ENCODE measurements around the gene DCP1A. TPM values are rescaled to one million over a fixed set of nuclear protein-coding genes. Genes with fewer than 3 reads are reported as not detected.

DCP1A gene
- total and polyA plus RNA-seq, 2 of the 13 experiments (the other 11 are each of a cell fraction or from before 2014, with no cell fraction given), result 14.2 to 41.2 TPM

DNA sequence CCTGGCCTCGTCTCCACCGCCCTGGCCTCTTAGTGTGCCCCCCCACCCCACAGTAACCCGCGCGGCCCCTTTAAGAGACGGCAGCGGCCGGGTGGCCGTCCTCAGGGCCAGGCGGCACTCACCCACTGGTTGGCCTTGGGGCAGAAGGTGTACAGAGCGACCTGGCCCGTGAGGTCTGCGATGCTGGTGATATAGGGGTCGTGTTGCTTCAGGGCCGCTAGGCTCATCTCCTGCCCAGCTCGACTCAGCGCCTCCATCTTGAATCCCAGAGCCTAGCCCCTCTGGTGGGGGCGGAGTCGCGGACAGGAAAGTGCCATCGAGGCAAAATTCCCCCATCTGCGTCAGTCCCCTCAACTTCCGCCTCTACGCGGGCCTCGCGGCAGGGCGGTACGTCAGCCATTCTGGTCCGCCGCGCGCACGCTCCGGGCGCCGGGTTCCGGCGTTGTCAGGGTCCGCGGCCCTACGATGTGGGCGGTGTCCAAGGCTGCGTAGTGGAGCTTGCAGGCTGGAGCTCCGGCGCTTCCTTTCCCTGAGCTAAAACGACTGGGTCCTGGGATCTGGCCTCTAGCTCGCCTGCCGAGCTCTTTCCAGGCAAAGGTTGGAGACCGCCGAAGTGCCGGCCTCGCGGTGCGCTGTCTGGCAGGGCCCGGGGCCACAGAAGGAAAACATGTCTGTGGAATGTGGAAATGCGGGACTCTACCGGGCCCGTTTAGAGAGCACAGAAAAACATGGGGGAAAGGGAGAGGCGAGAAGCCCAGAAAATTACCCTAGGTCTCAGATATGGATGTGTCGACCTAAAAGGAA is at the start of gene DCP1A (continued):
- TF ChIP-seq ZNF639 (CRISPR knock-in tag; conservative IDR thresholded peaks at IDR 0.05) (peak; percentile 99), ZFP90 (CRISPR knock-in tag; IDR thresholded peaks at IDR 0.05; ENCODE audit: borderline replicate concordance) (peak; percentile 98), AFF4 (CRISPR knock-in tag; IDR thresholded peaks at IDR 0.05) (peak; percentile 57; the same call in 1 of the 2 replicates), ZNF670 (CRISPR knock-in tag; IDR thresholded peaks at IDR 0.05; ENCODE audit: borderline replicate concordance) (peak; percentile 95), TOPORS (CRISPR knock-in tag; IDR thresholded peaks at IDR 0.05) (peak; percentile 99), DMTF1 (CRISPR knock-in tag; IDR thresholded peaks at IDR 0.05) (no peak; the same call in none of the 2 replicates), TEAD3 (CRISPR knock-in tag; optimal IDR thresholded peaks at IDR 0.05; ENCODE audit: borderline replicate concordance) (peak; percentile 94), CBFB (CRISPR knock-in tag; IDR thresholded peaks at IDR 0.05) (peak; percentile 97), NR2F1 (CRISPR knock-in tag; IDR thresholded peaks at IDR 0.05) (no peak), CEBPG (CRISPR knock-in tag; IDR thresholded peaks at IDR 0.05) (0 out of 2 replicates have a peak, but pooled peaks have one; percentile 34), RXRB (CRISPR knock-in tag; IDR thresholded peaks at IDR 0.05; ENCODE audit: borderline replicate concordance) (peak; percentile 94), STAG1 (CRISPR knock-in tag; IDR thresholded peaks at IDR 0.05) (no peak), ZNF777 (CRISPR knock-in tag; IDR thresholded peaks at IDR 0.05) (peak; percentile 86), PCBP2 (optimal IDR thresholded peaks at IDR 0.05; ENCODE audit: low read depth, low read length, poor library complexity, severe bottlenecking) (no peak), ZBTB38 (CRISPR knock-in tag; IDR thresholded peaks at IDR 0.05) (peak; percentile 94), ZNF501 (CRISPR knock-in tag; IDR thresholded peaks at IDR 0.05) (peak; percentile 100), GTF2F1 (IDR thresholded peaks at IDR 0.05; ENCODE audit: low read length) (0 out of 2 replicates have a peak, but pooled peaks have one; percentile 21)
- TF ChIP-seq, protein P1, sequence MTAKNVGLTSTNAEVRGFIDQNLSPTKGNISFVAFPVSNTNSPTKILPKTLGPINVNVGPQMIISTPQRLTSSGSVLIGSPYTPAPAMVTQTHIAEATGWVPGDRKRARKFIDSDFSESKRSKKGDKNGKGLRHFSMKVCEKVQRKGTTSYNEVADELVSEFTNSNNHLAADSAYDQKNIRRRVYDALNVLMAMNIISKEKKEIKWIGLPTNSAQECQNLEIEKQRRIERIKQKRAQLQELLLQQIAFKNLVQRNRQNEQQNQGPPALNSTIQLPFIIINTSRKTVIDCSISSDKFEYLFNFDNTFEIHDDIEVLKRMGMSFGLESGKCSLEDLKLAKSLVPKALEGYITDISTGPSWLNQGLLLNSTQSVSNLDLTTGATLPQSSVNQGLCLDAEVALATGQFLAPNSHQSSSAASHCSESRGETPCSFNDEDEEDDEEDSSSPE (CRISPR knock-in tag; IDR thresholded peaks at IDR 0.05), result peak; percentile 78
- TF ChIP-seq, protein P2, sequence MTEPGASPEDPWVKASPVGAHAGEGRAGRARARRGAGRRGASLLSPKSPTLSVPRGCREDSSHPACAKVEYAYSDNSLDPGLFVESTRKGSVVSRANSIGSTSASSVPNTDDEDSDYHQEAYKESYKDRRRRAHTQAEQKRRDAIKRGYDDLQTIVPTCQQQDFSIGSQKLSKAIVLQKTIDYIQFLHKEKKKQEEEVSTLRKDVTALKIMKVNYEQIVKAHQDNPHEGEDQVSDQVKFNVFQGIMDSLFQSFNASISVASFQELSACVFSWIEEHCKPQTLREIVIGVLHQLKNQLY (CRISPR knock-in tag; IDR thresholded peaks at IDR 0.05), result peak; percentile 81
